Measurements from ENCODE around the gene EIF4A3.

The EIF4A3 gene

GRCh38 chr17:80109066-80109660 is 37.8 kb downstream of the EIF4A3 start:
- TF ChIP-seq POU6F1 (CRISPR knock-in tag; IDR thresholded peaks at IDR 0.05; ENCODE audit: borderline replicate concordance, low read depth) (no peak), PPARA (CRISPR knock-in tag; IDR thresholded peaks at IDR 0.05; ENCODE audit: borderline replicate concordance) (no peak), SNAI2 (CRISPR knock-in tag; IDR thresholded peaks at IDR 0.05) (no peak), TSHZ2 (CRISPR knock-in tag; IDR thresholded peaks at IDR 0.05) (no peak), ZC3H10 (CRISPR knock-in tag; IDR thresholded peaks at IDR 0.05) (no peak), CSRNP3 (CRISPR knock-in tag; IDR thresholded peaks at IDR 0.05) (no peak), ISL1 (CRISPR knock-in tag; IDR thresholded peaks at IDR 0.05) (no peak), ZFP30 (CRISPR knock-in tag; IDR thresholded peaks at IDR 0.05) (no peak), ZNF8 (CRISPR knock-in tag; IDR thresholded peaks at IDR 0.05) (no peak), GLIS3 (CRISPR knock-in tag; IDR thresholded peaks at IDR 0.05) (no peak), ZFP3 (CRISPR knock-in tag; IDR thresholded peaks at IDR 0.05) (no peak), CREB5 (CRISPR knock-in tag; IDR thresholded peaks at IDR 0.05; ENCODE audit: low read depth) (no peak)
- no peak for ATAC-seq

- ATAC-seq, result no peak
- TF ChIP-seq ZC3H10 (CRISPR knock-in tag; IDR thresholded peaks at IDR 0.05) (no peak), ESRRG (CRISPR knock-in tag; IDR thresholded peaks at IDR 0.05) (no peak)
Measured at GRCh38 chr17:80108036-80108971, 38.6 kb downstream of the EIF4A3 start.

GRCh38 chr17:80107231-80108021 is 39.5 kb downstream of the EIF4A3 start:
- ATAC-seq, result no peak
- TF ChIP-seq TCF4 (CRISPR knock-in tag; IDR thresholded peaks at IDR 0.05; ENCODE audit: borderline replicate concordance), result no peak
- no peak for TF ChIP-seq SNAI2 (CRISPR knock-in tag; IDR thresholded peaks at IDR 0.05)
- no peak for TF ChIP-seq ESRRG (CRISPR knock-in tag; IDR thresholded peaks at IDR 0.05)
- TF ChIP-seq PPARA (CRISPR knock-in tag; IDR thresholded peaks at IDR 0.05; ENCODE audit: borderline replicate concordance), result no peak
- no peak for TF ChIP-seq TSHZ2 (CRISPR knock-in tag; IDR thresholded peaks at IDR 0.05)
- TF ChIP-seq ZFP3 (CRISPR knock-in tag; IDR thresholded peaks at IDR 0.05), result no peak
- TF ChIP-seq ISL1 (CRISPR knock-in tag; IDR thresholded peaks at IDR 0.05), result no peak
- no peak for TF ChIP-seq GLIS3 (CRISPR knock-in tag; IDR thresholded peaks at IDR 0.05)
- no peak for TF ChIP-seq PATZ1 (CRISPR knock-in tag; IDR thresholded peaks at IDR 0.05; ENCODE audit: borderline replicate concordance)

Data from SK-N-SH treated with all-trans-retinoic acid at 6 μM for 48 hours (cell line).